Natural killer cell (primary cell): ENCODE data around the gene UBAP1. TPM values are rescaled to one million over a fixed set of nuclear protein-coding genes. Genes with fewer than 3 reads are reported as not detected.

Source experiments
- ATAC-seq, 3 donors: fragments of 150-1000 bp in 2 of 3; fragments of 200-7000 bp in 1 of 3; cut with Tn5 transposase; 1 replicate in 1 of 3; 2 replicates in 2 of 3; pipeline ENCODE4 v1.10.0; 2021; ENCODE audit warnings: mild to moderate bottlenecking in 2 of 3, moderate library complexity in 2 of 3
- DNase-seq, 2 donors: peaks; one replicate each; pipeline versions ENCODE4 v3.0.0 to v3.0.0-alpha.2; 2013 to 2021; ENCODE audit warnings: mixed read lengths in 1 of 2
- H3K27ac ChIP-seq: one replicate; pipeline ENCODE4 v1.5.1; 2013; ENCODE audit warnings: mild to moderate bottlenecking, low read length
- H3K27me3 ChIP-seq: one replicate; pipeline ENCODE4 v1.6.1; 2013; ENCODE audit warnings: low read length; ENCODE audit not compliant: control insufficient read depth, insufficient read depth
- H3K36me3 ChIP-seq: one replicate; pipeline ENCODE4 v1.6.1; 2013; ENCODE audit warnings: low read length; ENCODE audit not compliant: control insufficient read depth, insufficient read depth
- H3K4me1 ChIP-seq: one replicate; pipeline ENCODE4 v1.6.1; 2013; ENCODE audit warnings: low read length; ENCODE audit not compliant: control insufficient read depth, insufficient read depth
- H3K4me3 ChIP-seq: one replicate; pipeline ENCODE4 v1.5.1; 2013; ENCODE audit warnings: low read length
- H3K9me3 ChIP-seq: one replicate; pipeline ENCODE4 v1.6.1; 2013; ENCODE audit warnings: low read length; ENCODE audit not compliant: control insufficient read depth, insufficient read depth
- H3K27ac Mint-ChIP-seq, 2 donors: one replicate each; pipeline ENCODE4 v1.8.0; 2022; ENCODE audit warnings: mild to moderate bottlenecking in 2 of 2, mixed read lengths in 2 of 2, moderate library complexity in 1 of 2
- H3K27me3 Mint-ChIP-seq, 2 donors: one replicate each; pipeline ENCODE4 v1.8.0; 2022; ENCODE audit warnings: low read depth in 2 of 2, mixed read lengths in 2 of 2
- H3K36me3 Mint-ChIP-seq: one replicate; pipeline ENCODE4 v1.8.0; 2022; ENCODE audit warnings: mixed read lengths
- H3K4me1 Mint-ChIP-seq, 2 donors: one replicate each; pipeline ENCODE4 v1.8.0; 2022; ENCODE audit warnings: mixed read lengths in 2 of 2
- H3K4me3 Mint-ChIP-seq: one replicate; pipeline ENCODE4 v1.8.0; 2022; ENCODE audit warnings: mild to moderate bottlenecking, moderate library complexity, mixed read lengths
- H3K9me3 Mint-ChIP-seq, 2 donors: one replicate each; pipeline ENCODE4 v1.8.0; 2022; ENCODE audit warnings: mixed read lengths in 2 of 2
- CTCF ChIP-seq: fragments of 200-600 bp; IDR thresholded peaks from one replicate; pipeline ENCODE4 v1.8.0; 2022; ENCODE audit warnings: antibody characterized with exemption
- WGBS: methylation state at CpG from one replicate; pipeline ENCODE4 v1.1.7; 2013; ENCODE audit warnings: missing lambda C conversion rate; ENCODE audit not compliant: insufficient coverage; 5-methylcytosine and 5-hydroxymethylcytosine counted together
- intact Hi-C: fragments of 100-400 bp; cut with micrococcal nuclease; formaldehyde crosslinking; loops from one replicate; pipeline ENCODE4 v1.14.2; 2022
- total RNA-seq, 4 donors: library from RNA; stranded (reverse); fragments of 120-200 nt in 1 of 4; gene quantifications; one replicate each; pipeline versions ENCODE4 v1.2.3 to v1.2.4, GENCODE V29; 2013 to 2022

UBAP1 gene
- total RNA-seq, 3 donors from 2014 or later (not counting 1 experiment from before 2014, with no cell fraction given) = 43.6 to 59.3 (median 49.7) TPM

GRCh38 chr9:34176089-34176488 is 2.8 kb upstream of the UBAP1 start:
- WGBS = 61% methylated on average over 3 of the region's 3 CpGs
- Mint-ChIP-seq H3K27me3 (no peaks in the 10 kb centered on the region), H3K36me3 (no peaks in the 10 kb centered on the region), H3K9me3 (no peaks in the 10 kb centered on the region), H3K4me3 (no peak overlapping the region), H3K27ac (no peak overlapping the region), H3K4me1 (peaks cover 19 to 32% of the 10 kb centered on the region in 2 donors)
- intact Hi-C loops = loop anchor here (5.0 kb wide), 1 partner anchor 36 kb away; no protein-coding TSS in a partner anchor
- no peak overlapping the region for H3K27ac ChIP-seq
- no peak for TF ChIP-seq CTCF
- no peaks in the 10 kb centered on the region for H3K27me3 ChIP-seq
- H3K4me1 ChIP-seq = peaks cover 33% of the 10 kb centered on the region
- DNase-seq (no peak), ATAC-seq (no peak)
- no peaks in the 10 kb centered on the region for H3K36me3 ChIP-seq
- H3K4me3 ChIP-seq = no peak overlapping the region
- no peaks in the 10 kb centered on the region for H3K9me3 ChIP-seq

GRCh38 chr9:34177593-34178435 is 1.0 kb upstream of the UBAP1 start:
- Histone ChIP-seq H3K27me3 (no peaks in the 10 kb centered on the region), H3K36me3 (no peaks in the 10 kb centered on the region), H3K4me3 (peak overlapping the region; percentile 83), H3K9me3 (no peaks in the 10 kb centered on the region), H3K4me1 (peaks cover 27% of the 10 kb centered on the region), H3K27ac (peak overlapping the region; percentile 95)
- no peak for ATAC-seq
- Mint-ChIP-seq H3K27me3 (no peaks in the 10 kb centered on the region), H3K27ac (peak overlapping the region; percentile 97 to 98), H3K4me3 (peak overlapping the region; percentile 98), H3K9me3 (no peaks in the 10 kb centered on the region), H3K36me3 (no peaks in the 10 kb centered on the region), H3K4me1 (peaks cover 25 to 28% of the 10 kb centered on the region in 2 donors)
- intact Hi-C loops = loop anchor here (1.0 to 5.0 kb wide), 5 partner anchors 15 to 129 kb away; partner anchors contain the start of genes DCAF12 and UBAP2
- DNase-seq = no peak
- TF ChIP-seq CTCF = no peak
- WGBS = 59% methylated on average over 16 of the region's 17 CpGs

GRCh38 chr9:34179213-34180136 is 632 bp downstream of the UBAP1 start:
- peak overlapping the region; percentile 95 for H3K27ac ChIP-seq
- intact Hi-C loops = loop anchor here (2.0 to 5.0 kb wide), 4 partner anchors 13 to 131 kb away; partner anchors contain the start of gene UBAP2
- TF ChIP-seq CTCF = no peak
- Mint-ChIP-seq H3K27me3 (no peaks in the 10 kb centered on the region), H3K36me3 (no peaks in the 10 kb centered on the region), H3K27ac (peak overlapping the region; percentile 97 to 98), H3K4me1 (peaks cover 26 to 28% of the 10 kb centered on the region in 2 donors), H3K9me3 (no peaks in the 10 kb centered on the region), H3K4me3 (peak overlapping the region; percentile 98)
- no peaks in the 10 kb centered on the region for H3K36me3 ChIP-seq
- peaks cover 27% of the 10 kb centered on the region for H3K4me1 ChIP-seq
- DNase-seq (peak; percentile 21 to 46), ATAC-seq (peak in 1 of 3 donors; percentile 1)
- H3K27me3 ChIP-seq = no peaks in the 10 kb centered on the region
- peak overlapping the region; percentile 83 for H3K4me3 ChIP-seq
- 8% methylated on average over 30 of the region's 30 CpGs for WGBS
- no peaks in the 10 kb centered on the region for H3K9me3 ChIP-seq
